Right atrium auricular region (tissue), 2 donors: Measurements from ENCODE around the gene AP1B1. TPM values are rescaled to one million over a fixed set of nuclear protein-coding genes. Genes with fewer than 3 reads are reported as not detected.
A peak's percentile ranks its signal among the peaks of the same experiment; 100 is the strongest.

Source experiments
- DNase-seq: peaks from one replicate; pipeline ENCODE4 v3.0.0-alpha.2; 2019; ENCODE audit warnings: low spot score
- H3K27ac ChIP-seq, 2 donors: fragments of 200-600 bp; sonication (generic); 1 replicate in 1 of 2; 2 replicates in 1 of 2; pipeline ENCODE4 v1.5.1; 2016 to 2019
- H3K27me3 ChIP-seq, 2 donors: fragments of 200-600 bp; sonication (generic); one replicate each; pipeline versions ENCODE4 v1.5.1 to v1.6.0; 2017 to 2019
- H3K36me3 ChIP-seq: fragments of 200-600 bp; sonication (generic); one replicate; pipeline ENCODE4 v1.5.1; 2016
- H3K4me1 ChIP-seq, 2 donors: fragments of 200-600 bp; sonication (generic); one replicate each; pipeline versions ENCODE4 v1.5.1 to v1.6.0; 2017 to 2019
- H3K4me3 ChIP-seq, 2 donors: fragments of 200-600 bp; sonication (generic); 1 replicate in 1 of 2; 2 replicates in 1 of 2; pipeline ENCODE4 v1.5.1; 2017 to 2019; ENCODE audit warnings: mild to moderate bottlenecking in 1 of 2, moderate library complexity in 1 of 2
- H3K9me3 ChIP-seq, 2 donors: fragments of 200-600 bp; sonication (generic); one replicate each; pipeline ENCODE4 v1.5.1; 2019
- total RNA-seq, 2 donors: library from RNA; depleted of rRNA; stranded (reverse); fragments of >200 nt; gene quantifications; one replicate each; pipeline ENCODE4 v1.1.0, GENCODE V29; 2016
- TF ChIP-seq, protein P1 (sequence below), 2 donors: fragments of 200-600 bp; sonication (generic); IDR thresholded peaks; one replicate each; pipeline ENCODE4 v1.5.1; 2019; ENCODE audit warnings: antibody characterized with exemption in 2 of 2

AP1B1 gene
- 10 to 100 TPM; 31.4 to 46.2 TPM for total RNA-seq

DNA sequence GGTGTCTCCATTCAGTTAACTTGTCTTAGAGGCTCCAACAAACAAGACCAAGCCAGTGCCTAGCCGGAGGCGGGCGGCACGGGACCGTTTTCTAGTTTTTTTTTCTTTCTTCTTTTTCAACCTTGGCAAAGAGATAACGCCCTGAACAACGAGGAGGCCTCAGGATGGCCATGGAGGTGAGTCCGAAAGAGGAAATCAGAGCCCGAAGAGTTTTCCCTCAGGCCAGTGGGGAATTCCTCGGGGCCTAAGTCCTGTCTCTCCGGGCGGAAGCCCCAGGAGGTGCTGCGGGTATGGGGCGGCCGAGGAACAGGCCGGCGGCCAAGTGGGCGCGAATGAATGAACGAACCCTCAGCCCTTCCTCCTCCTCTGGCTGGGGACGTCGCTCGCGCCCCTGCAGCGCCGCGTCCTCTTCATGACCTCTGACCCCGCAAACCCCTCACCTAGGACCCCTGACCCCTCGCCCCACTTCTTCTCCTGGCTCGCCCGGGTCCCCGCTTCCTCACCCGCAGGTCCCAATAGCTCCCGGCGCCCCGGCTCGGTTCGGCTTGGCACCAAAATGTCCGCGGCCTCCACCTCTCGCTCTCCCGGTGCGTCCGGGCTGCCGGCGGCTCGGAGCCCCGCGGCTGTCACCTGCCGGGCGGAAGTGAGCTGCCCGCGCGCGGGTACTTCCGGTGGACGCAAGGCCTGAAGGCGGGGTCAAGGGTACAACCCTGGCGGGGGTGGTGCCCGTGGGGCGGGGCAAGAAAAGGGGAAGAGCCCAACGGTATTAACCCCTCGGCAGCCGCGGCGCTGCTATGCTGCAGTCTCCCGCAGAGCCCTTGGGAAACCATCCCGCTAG lies at the start of gene AP1B1:
AP1B1 (minus strand) TSS at position 650 of the 838 bp plus-strand sequence. CDS start 21,327 bp downstream, outside the sequence.
- DNase-seq = peak; percentile 90
- no peaks in the 10 kb centered on the region for H3K9me3 ChIP-seq
- H3K4me3 ChIP-seq = peak within 1 kb of the TSS; percentile 76 to 90
- H3K36me3 ChIP-seq = no peaks in the 10 kb centered on the region
- H3K4me1 ChIP-seq = peaks cover 0 to 27% of the 10 kb centered on the region in 2 donors
- no peaks in the 10 kb centered on the region for H3K27me3 ChIP-seq
- TF ChIP-seq, protein P1, sequence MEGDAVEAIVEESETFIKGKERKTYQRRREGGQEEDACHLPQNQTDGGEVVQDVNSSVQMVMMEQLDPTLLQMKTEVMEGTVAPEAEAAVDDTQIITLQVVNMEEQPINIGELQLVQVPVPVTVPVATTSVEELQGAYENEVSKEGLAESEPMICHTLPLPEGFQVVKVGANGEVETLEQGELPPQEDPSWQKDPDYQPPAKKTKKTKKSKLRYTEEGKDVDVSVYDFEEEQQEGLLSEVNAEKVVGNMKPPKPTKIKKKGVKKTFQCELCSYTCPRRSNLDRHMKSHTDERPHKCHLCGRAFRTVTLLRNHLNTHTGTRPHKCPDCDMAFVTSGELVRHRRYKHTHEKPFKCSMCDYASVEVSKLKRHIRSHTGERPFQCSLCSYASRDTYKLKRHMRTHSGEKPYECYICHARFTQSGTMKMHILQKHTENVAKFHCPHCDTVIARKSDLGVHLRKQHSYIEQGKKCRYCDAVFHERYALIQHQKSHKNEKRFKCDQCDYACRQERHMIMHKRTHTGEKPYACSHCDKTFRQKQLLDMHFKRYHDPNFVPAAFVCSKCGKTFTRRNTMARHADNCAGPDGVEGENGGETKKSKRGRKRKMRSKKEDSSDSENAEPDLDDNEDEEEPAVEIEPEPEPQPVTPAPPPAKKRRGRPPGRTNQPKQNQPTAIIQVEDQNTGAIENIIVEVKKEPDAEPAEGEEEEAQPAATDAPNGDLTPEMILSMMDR (IDR thresholded peaks at IDR 0.05) = peak in 1 of 2 donors; percentile 16
- peak within 1 kb of the TSS; percentile 88 to 93 for H3K27ac ChIP-seq

DNA sequence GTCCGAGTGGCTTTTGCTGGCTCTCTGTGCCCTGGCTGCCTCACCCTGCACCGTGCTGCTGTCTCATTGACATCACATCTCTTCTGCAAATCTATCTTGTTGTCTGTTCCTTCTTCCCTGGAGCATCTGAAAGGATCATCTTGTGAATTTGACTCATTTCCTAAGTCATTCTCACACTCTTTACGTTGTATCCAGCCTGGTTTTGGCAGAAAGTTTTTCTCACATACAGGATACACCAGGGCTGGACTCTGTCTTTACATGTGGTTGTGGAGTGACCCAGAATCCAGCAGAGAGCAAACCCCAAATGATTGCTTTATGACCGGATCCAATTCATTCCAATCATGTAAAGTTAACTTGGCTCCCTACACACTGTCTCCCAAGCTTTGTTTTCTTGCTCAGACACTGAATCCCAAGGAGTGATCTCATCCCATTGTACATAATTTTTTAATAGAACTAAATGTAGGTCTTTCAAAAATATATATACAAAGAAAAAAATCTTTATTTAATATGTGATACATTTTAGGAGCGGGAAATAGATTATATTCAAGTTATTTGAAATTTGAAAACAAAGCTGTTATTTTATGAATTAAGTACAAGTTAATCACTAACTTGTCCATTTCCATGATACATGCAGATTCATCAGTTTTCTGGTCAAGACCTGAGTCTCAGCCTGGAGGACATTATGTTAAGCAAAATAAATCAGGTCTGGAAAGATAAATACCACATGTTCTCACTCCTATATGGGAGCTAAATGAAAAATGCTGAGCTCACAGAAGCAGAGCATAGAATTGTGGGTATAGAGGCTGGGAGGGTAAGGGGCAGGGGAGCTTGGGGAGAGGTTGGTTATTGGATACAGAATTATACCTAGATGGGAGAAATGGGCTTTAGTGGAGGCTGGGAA lies 47.1 kb upstream of the AP1B1 start:
- H3K27me3 ChIP-seq = no peaks in the 10 kb centered on the region
- no peaks in the 10 kb centered on the region for H3K9me3 ChIP-seq
- no peaks in the 10 kb centered on the region for H3K36me3 ChIP-seq
- no peak overlapping the region for H3K27ac ChIP-seq
- H3K4me1 ChIP-seq = no peaks in the 10 kb centered on the region
- DNase-seq = no peak
- TF ChIP-seq, protein P1 (IDR thresholded peaks at IDR 0.05) = no peak
- no peak overlapping the region for H3K4me3 ChIP-seq

DNA sequence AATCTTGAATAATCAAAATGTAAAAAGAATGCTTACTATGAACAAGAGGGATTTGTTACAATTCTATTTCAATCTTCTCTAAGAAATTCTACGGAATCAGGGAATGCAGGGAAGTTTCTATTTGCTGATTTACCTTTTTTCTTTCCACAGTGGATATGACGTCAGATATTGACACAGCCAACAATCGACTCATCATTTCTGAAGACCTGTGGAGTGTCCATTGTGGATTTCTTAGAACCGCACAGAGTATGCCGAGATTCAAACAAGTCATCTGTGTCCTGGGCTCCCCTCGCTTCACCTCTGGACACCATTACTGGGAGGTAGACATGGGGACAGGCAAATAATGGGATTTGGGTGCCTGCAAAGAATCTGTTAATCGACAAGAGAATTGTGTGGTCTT lies 45.9 kb upstream of the AP1B1 start:
- Histone ChIP-seq H3K27ac (no peak overlapping the region), H3K27me3 (no peaks in the 10 kb centered on the region), H3K4me1 (no peaks in the 10 kb centered on the region), H3K4me3 (no peak overlapping the region), H3K9me3 (no peaks in the 10 kb centered on the region), H3K36me3 (no peaks in the 10 kb centered on the region)
- no peak for DNase-seq
- TF ChIP-seq, protein P1 (IDR thresholded peaks at IDR 0.05) = no peak

DNA sequence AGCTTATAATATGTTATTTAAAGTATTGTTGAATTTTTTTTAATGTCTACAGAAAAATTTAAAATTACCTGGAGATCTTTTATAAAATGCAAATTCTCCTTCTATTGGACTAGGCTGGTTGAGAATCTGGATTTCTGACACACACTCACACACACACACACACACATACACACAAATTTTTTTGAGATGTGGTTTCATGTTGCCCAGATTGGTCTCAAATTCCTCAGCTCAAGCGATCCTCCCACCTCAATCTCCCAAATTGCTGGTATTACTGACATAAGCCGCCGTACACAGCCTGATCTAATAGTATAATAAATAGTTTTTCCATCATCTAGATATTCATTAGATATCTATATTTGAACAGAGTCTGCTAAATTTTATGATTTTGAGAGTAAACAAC lies 45.5 kb upstream of the AP1B1 start:
- DNase-seq = no peak
- no peaks in the 10 kb centered on the region for H3K4me1 ChIP-seq
- no peaks in the 10 kb centered on the region for H3K36me3 ChIP-seq
- no peaks in the 10 kb centered on the region for H3K27me3 ChIP-seq
- TF ChIP-seq, protein P1 (IDR thresholded peaks at IDR 0.05) = no peak
- no peak overlapping the region for H3K4me3 ChIP-seq
- H3K9me3 ChIP-seq = no peaks in the 10 kb centered on the region
- H3K27ac ChIP-seq = no peak overlapping the region

DNA sequence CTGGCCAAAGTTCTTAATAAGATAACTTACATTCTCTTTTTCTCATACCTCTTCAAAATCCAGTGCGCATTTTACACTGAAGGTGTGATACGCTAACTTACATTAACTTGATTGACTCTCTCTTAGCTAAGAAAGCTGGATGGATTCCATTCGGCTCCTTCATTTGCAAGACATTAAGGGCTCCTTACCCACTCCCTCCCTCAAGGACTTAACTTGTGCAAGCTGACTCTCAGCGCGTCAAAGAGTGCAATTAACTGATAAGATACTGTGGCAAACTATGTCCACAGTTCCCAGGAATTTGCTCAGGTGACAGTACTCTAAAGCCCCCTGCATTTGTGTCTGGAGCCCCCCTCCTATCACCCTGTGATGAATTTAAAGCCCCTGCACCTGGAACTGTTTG lies 43.6 kb upstream of the AP1B1 start:
- no peaks in the 10 kb centered on the region for H3K9me3 ChIP-seq
- H3K36me3 ChIP-seq = no peaks in the 10 kb centered on the region
- H3K27me3 ChIP-seq = no peaks in the 10 kb centered on the region
- H3K4me1 ChIP-seq = no peaks in the 10 kb centered on the region
- H3K4me3 ChIP-seq = no peak overlapping the region
- H3K27ac ChIP-seq = no peak overlapping the region
- TF ChIP-seq, protein P1 (IDR thresholded peaks at IDR 0.05) = no peak
- no peak for DNase-seq
